GM21717 (cell line): Measurements from ENCODE around the gene SNX1.
A peak's percentile ranks its signal among the peaks of the same experiment; 100 is the strongest.

Experiments
- ATAC-seq: cut with Tn5 transposase; IDR thresholded peaks from one replicate; pipeline ENCODE4 v1.9.1; 2021; ENCODE audit warnings: mild to moderate bottlenecking, moderate library complexity; ENCODE audit not compliant: unreplicated experiment

SNX1 gene

DNA sequence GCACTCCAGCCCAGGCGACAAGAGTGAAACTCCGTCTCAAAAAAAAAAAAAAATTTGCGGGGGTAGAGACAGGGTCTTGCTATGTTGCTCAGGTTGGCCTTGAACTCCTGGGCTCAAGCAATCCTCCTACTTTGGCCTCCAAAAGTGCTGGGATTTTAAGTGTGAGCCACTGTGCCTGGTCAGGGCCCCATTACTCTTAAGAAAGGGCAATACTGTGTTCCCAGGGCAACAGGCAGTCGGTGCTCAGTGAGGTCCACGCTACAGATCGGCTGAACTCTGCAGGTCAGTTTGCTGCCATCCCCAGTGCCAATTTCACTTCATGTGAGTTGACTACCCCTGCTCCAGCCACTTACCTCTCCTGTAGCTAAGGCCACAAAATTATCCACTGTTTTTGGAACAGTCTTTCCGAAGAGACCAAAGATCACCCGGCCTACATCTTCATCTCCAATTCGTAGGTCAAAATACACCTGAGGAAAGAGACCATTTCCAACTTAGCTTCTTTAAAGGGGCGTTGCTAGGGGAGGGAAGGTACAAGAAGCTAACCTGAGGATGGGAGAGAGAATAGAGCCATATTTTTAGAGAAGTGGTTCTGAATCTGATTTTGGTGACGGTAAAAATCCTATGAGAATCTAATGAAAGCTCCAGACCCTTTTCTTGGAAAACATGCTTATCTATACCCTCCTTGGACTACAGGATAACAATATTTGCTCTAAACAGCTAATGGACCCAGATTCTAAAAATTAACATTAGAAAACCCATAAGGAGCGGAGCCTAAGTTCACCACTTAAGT, 66.1 kb downstream of the SNX1 start:
- ATAC-seq = no peak

- ATAC-seq = peak; percentile 18
Measured at GRCh38 chr15:64162478-64162868, 66.7 kb downstream of the SNX1 start.

DNA sequence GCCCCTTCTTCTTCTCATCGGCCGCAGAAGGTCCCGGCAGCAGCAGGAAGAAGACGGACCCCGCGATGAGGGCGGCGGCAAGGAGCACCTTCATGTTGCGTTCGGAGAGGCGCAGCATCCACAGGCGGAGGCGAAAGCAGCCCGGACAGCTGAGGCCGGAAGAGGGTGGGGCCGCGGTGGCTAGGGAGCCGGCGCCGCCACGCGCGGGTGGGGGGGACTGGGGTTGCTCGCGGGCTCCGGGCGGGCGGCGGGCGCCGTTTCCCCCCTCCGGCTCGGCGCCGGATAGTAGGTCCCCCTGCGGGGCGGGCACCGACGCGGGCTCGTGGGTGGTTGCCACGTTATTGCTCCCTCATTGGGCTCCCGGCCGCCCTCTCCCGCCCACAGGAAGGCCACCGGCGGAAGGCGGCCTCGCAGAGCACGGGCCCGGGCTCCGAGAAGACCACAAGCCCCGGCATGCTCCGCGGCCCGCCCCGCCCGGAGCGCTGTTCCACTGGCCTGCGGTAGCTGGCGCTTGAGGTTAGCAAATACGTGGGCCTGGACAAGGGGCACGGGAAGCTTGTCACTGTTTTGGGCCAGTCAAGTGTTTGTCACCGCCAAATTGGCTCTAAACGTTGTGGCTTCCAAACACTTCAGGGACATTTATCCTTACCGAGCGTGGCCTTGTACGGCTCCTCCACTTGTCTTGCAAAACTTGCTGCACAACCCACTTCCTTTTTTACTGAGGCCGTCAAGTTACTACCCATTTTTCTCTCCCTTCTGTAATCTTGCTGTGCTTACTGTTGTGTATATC, 67.3 kb downstream of the SNX1 start, which contains the start of gene PPIB:
Gene PPIB (minus strand): TSS at position 154 of the 790 bp plus-strand sequence. CDS start 36 bp downstream, at position 118.
- ATAC-seq = peak; percentile 83

DNA sequence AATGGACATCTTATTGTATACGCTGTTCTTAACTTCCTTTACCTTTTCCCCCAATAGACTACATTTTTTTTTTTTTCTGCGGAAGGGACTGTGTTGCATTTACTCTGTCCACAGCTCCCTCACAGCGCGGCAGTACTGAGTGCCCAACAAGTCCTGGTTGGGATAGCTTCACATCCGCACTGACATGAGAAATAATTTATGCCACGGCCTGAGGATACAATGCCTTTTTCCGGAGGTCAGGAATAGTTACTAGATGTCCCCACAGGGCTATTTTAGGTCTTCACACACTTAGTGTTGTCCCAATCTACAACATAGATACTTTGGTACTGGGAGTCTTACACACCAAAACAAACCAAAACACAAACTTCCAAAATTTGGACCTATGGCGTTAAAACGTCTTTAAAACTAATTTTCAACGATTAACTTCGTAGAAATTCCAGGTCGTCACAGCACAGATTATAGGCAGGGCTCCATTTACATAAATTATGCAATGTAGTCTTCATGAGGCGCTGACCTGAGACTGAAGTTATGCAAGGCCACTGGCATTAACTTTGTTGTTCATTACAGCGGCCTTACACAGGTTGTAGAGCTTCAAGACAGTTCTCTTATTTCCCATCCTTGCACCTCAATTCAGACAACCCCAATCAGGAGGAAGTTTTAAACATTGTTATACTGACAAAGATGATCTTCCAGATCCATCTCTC, 68.0 kb downstream of the SNX1 start:
- peak; percentile 4 for ATAC-seq

GRCh38 chr15:64164436-64164835, 68.7 kb downstream of the SNX1 start:
- no peak for ATAC-seq

DNA sequence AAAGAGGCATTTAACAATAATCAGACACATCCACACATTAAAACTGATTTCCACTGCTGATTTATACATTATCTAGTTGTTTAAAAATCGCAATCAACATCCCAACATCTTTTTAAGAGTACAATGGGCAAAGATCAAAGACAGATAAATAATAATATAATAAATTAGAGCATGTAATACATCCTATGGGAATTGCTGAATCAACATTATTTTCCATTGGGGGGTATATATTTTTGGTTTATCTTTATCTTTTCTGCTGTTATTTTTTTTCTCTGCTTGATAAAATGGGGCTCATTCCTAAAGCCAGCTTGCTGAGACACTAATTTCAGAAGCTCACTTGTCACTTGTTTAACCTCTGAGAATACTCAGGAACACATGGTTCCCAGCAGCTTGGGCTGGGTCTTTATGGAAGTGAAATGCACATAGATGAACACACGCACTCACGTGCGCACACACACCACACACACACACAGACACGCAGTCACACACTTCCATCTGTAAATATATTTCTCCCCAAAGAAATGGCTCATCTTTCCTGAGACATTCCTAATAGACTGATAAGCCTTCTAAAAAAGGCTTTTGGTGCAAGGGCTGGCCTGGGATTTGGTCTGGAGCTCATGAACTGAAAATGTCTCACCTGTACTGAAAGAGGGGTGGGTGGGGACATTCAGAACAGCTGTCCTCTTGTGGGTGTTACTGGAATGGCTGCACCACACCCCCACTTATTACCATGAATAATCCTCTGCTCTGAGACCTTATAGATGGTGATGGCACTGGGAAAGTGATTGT, 70.5 kb downstream of the SNX1 start:
- no peak for ATAC-seq

DNA sequence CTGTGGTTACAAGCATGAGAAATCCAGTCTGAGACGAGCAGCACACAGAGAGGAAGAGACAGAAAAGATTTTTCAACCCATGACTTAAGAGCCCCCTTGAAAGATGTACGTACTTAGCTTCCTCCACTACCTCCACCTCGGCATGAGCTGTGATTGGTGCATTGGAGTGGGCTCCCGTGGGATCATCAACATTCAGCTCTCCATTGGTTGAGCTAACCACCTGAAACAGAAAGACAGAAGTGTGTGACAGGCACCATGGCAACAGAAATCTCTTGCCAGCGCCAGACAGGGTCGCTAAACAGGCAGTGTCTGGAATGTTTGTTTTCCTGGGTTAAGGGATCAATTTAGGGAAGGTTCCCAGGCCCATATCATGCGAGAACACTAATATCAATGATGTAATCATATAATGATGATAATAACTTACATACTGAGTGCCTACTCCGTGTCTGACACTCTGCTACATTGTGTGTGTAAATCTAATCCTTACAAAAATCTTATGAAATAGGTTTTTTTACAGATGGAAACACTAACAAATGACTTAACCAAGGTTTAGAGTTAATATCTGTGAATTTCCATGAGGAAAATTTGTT, 84.5 kb downstream of the SNX1 start:
- ATAC-seq = no peak

GRCh38 chr15:64182859-64183370, 87.1 kb downstream of the SNX1 start:
- ATAC-seq = no peak

- ATAC-seq = no peak
Measured at GRCh38 chr15:64185146-64185911, 89.5 kb downstream of the SNX1 start.

DNA sequence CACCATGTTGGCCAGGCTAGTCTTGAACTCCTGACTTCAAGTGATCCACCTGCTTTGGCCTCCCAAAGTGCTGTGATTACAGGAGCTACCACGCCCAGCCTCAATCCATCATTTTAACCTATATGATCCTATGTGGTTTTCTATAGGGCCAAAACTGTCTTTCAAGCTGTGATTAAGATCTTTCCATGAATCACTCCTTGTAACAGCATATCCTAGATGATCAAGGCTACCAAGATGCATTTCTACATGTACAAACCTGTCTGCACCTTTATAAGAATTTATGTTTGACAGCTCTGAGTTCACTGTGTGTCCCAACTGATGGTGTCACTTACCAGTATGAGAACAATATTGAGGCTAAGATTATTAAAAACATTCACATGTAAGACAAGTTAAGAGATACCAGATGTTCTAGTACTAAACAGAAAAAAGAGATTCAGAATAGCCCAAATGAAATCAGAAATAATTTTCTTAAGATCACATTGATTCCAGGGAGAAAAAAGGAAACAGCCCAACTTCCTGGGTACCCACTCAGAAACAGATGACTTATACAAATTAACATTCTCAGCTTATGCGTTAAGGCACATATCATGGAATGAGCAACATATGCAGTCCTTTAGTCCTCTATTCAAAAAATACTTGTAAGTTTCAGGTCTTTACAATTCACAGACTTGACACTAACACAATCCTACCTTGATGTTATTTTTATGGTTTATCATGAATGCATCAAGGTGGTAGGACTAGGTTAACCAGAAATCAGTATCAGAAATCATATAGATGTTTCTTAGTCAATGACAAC, 91.8 kb downstream of the SNX1 start:
- no peak for ATAC-seq
